22Rv1 (cell line): Measurements from ENCODE around the gene VPS50.

ENCODE experiments used
- ZFX ChIP-seq: fragments of 450-650 bp; IDR thresholded peaks from 2 replicates; pipeline ENCODE4 v1.6.1; 2017; ENCODE audit warnings: antibody characterized with exemption, borderline replicate concordance
- TF ChIP-seq, protein P1 (sequence below): fragments of 450-650 bp; IDR thresholded peaks from 2 replicates; pipeline ENCODE4 v1.5.1; 2017; ENCODE audit warnings: mild to moderate bottlenecking

DNA sequence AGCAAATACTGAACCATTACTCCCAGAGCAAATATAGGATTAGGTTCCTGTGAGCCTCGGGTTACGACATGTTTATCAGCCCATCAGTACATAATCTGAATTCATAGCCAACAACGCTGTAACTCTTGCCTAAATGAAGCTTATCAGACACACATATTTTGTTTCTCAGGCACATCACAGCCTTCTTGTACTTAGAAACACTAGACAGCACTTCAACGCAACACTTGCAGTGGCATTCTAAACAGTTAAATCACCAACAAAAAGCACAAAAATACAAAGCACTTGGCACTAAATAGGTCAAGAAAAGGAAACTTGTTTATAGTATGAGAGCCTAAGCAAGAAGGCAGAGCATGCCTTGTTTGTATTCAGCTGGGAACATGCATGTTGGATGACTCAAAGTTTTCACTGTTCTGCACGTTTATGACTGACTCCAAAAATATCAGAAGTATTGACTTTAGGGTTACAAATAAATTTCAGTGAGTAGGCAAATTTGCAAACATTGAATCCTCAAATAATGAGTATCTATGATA, 75.0 kb downstream of the VPS50 start:
- TF ChIP-seq, protein P1, sequence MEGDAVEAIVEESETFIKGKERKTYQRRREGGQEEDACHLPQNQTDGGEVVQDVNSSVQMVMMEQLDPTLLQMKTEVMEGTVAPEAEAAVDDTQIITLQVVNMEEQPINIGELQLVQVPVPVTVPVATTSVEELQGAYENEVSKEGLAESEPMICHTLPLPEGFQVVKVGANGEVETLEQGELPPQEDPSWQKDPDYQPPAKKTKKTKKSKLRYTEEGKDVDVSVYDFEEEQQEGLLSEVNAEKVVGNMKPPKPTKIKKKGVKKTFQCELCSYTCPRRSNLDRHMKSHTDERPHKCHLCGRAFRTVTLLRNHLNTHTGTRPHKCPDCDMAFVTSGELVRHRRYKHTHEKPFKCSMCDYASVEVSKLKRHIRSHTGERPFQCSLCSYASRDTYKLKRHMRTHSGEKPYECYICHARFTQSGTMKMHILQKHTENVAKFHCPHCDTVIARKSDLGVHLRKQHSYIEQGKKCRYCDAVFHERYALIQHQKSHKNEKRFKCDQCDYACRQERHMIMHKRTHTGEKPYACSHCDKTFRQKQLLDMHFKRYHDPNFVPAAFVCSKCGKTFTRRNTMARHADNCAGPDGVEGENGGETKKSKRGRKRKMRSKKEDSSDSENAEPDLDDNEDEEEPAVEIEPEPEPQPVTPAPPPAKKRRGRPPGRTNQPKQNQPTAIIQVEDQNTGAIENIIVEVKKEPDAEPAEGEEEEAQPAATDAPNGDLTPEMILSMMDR: no peak
- TF ChIP-seq ZFX: no peak
